ENCODE measurements around the gene CCRL2. TPM values are rescaled to one million over a fixed set of nuclear protein-coding genes. Genes with fewer than 3 reads are reported as not detected.
"Not testable (repeated sequence)": the region's sequence is repeated elsewhere in the genome, so short reads cannot be mapped to it uniquely, and the experiment has no call there.

The CCRL2 gene
- total and polyA plus RNA-seq, 4 donors: 0.93 to 3.9 (median 1.8) TPM

GRCh38 chr3:46401579-46401978 is 5.5 kb upstream of the CCRL2 start:
- H3K4me1 ChIP-seq (ENCODE audit: control insufficient read depth, insufficient read depth, low read length): peaks cover 1% of the 10 kb centered on the region
- H3K9me3 ChIP-seq (ENCODE audit: control insufficient read depth, insufficient read depth, low read length): no peaks in the 10 kb centered on the region
- no peaks in the 10 kb centered on the region for H3K27me3 ChIP-seq (ENCODE audit: control insufficient read depth, insufficient read depth, low read length)
- 100% methylated on average over 2 of the region's 2 CpGs for WGBS (ENCODE audit: insufficient coverage)
- H3K36me3 ChIP-seq (ENCODE audit: control insufficient read depth, insufficient read depth, low read length): no peaks in the 10 kb centered on the region
- DNase-seq (ENCODE audit: low read depth in 4 of 6, low spot score in 6 of 6): no peak
- H3K4me3 ChIP-seq (ENCODE audit: low read depth, low read length): no peak overlapping the region
- no peak overlapping the region for H3K27ac ChIP-seq (ENCODE audit: low read depth, low read length)

- DNase-seq (ENCODE audit: low read depth in 4 of 6, low spot score in 6 of 6); H3K27me3 ChIP-seq (ENCODE audit: control insufficient read depth, insufficient read depth, low read length); H3K36me3 ChIP-seq (ENCODE audit: control insufficient read depth, insufficient read depth, low read length); H3K9me3 ChIP-seq (ENCODE audit: control insufficient read depth, insufficient read depth, low read length); H3K4me3 ChIP-seq (ENCODE audit: low read depth, low read length); H3K27ac ChIP-seq (ENCODE audit: low read depth, low read length); H3K4me1 ChIP-seq (ENCODE audit: control insufficient read depth, insufficient read depth, low read length): not testable (repeated sequence)
- WGBS (ENCODE audit: insufficient coverage): no CpG with 5 or more reads among the region's 4 CpGs
These were observed 4.2 kb upstream of the CCRL2 start for GRCh38 chr3:46402902-46403301.

GRCh38 chr3:46405301-46406019 is 1.6 kb upstream of the CCRL2 start:
- no peaks in the 10 kb centered on the region for H3K36me3 ChIP-seq (ENCODE audit: control insufficient read depth, insufficient read depth, low read length)
- no peaks in the 10 kb centered on the region for H3K9me3 ChIP-seq (ENCODE audit: control insufficient read depth, insufficient read depth, low read length)
- WGBS (ENCODE audit: insufficient coverage): 69% methylated on average over 9 of the region's 11 CpGs
- DNase-seq (ENCODE audit: low read depth in 4 of 6, low spot score in 6 of 6): no peak
- H3K4me1 ChIP-seq (ENCODE audit: control insufficient read depth, insufficient read depth, low read length): peaks cover 8% of the 10 kb centered on the region
- peak overlapping the region; percentile 13 for H3K27ac ChIP-seq (ENCODE audit: low read depth, low read length)
- H3K27me3 ChIP-seq (ENCODE audit: control insufficient read depth, insufficient read depth, low read length): no peaks in the 10 kb centered on the region
- no peak overlapping the region for H3K4me3 ChIP-seq (ENCODE audit: low read depth, low read length)

GRCh38 chr3:46406443-46406787 is 644 bp upstream of the CCRL2 start:
- peak overlapping the region; percentile 52 for H3K27ac ChIP-seq (ENCODE audit: low read depth, low read length)
- H3K4me1 ChIP-seq (ENCODE audit: control insufficient read depth, insufficient read depth, low read length): peaks cover 8% of the 10 kb centered on the region
- DNase-seq (ENCODE audit: low read depth in 4 of 6, low spot score in 6 of 6): no peak
- H3K27me3 ChIP-seq (ENCODE audit: control insufficient read depth, insufficient read depth, low read length): no peaks in the 10 kb centered on the region
- no peak overlapping the region for H3K4me3 ChIP-seq (ENCODE audit: low read depth, low read length)
- 71% methylated on average over 4 of the region's 4 CpGs for WGBS (ENCODE audit: insufficient coverage)
- H3K36me3 ChIP-seq (ENCODE audit: control insufficient read depth, insufficient read depth, low read length): no peaks in the 10 kb centered on the region
- no peaks in the 10 kb centered on the region for H3K9me3 ChIP-seq (ENCODE audit: control insufficient read depth, insufficient read depth, low read length)

- H3K27me3 ChIP-seq (ENCODE audit: control insufficient read depth, insufficient read depth, low read length): no peaks in the 10 kb centered on the region
- no peak for DNase-seq (ENCODE audit: low read depth in 4 of 6, low spot score in 6 of 6)
- no peaks in the 10 kb centered on the region for H3K36me3 ChIP-seq (ENCODE audit: control insufficient read depth, insufficient read depth, low read length)
- no peak overlapping the region for H3K4me3 ChIP-seq (ENCODE audit: low read depth, low read length)
- H3K4me1 ChIP-seq (ENCODE audit: control insufficient read depth, insufficient read depth, low read length): peaks cover 8% of the 10 kb centered on the region
- H3K9me3 ChIP-seq (ENCODE audit: control insufficient read depth, insufficient read depth, low read length): no peaks in the 10 kb centered on the region
- 62% methylated on average over 4 of the region's 7 CpGs for WGBS (ENCODE audit: insufficient coverage)
- H3K27ac ChIP-seq (ENCODE audit: low read depth, low read length): peak overlapping the region; percentile 33
These were observed 911 bp downstream of the CCRL2 start for GRCh38 chr3:46407970-46408369.

- no peaks in the 10 kb centered on the region for H3K27me3 ChIP-seq (ENCODE audit: control insufficient read depth, insufficient read depth, low read length)
- 87% methylated on average over 6 of the region's 7 CpGs for WGBS (ENCODE audit: insufficient coverage)
- no peaks in the 10 kb centered on the region for H3K36me3 ChIP-seq (ENCODE audit: control insufficient read depth, insufficient read depth, low read length)
- DNase-seq (ENCODE audit: low read depth in 4 of 6, low spot score in 6 of 6): no peak
- peaks cover 8% of the 10 kb centered on the region for H3K4me1 ChIP-seq (ENCODE audit: control insufficient read depth, insufficient read depth, low read length)
- H3K9me3 ChIP-seq (ENCODE audit: control insufficient read depth, insufficient read depth, low read length): no peaks in the 10 kb centered on the region
- H3K27ac ChIP-seq (ENCODE audit: low read depth, low read length): no peak overlapping the region
- no peak overlapping the region for H3K4me3 ChIP-seq (ENCODE audit: low read depth, low read length)
These were observed 1.8 kb downstream of the CCRL2 start for GRCh38 chr3:46408853-46409252.

- WGBS (ENCODE audit: insufficient coverage): 68% methylated on average over 7 of the region's 9 CpGs
- Histone ChIP-seq H3K4me3 (ENCODE audit: low read depth, low read length) (no peak overlapping the region), H3K4me1 (ENCODE audit: control insufficient read depth, insufficient read depth, low read length) (peaks cover 8% of the 10 kb centered on the region), H3K9me3 (ENCODE audit: control insufficient read depth, insufficient read depth, low read length) (no peaks in the 10 kb centered on the region), H3K36me3 (ENCODE audit: control insufficient read depth, insufficient read depth, low read length) (no peaks in the 10 kb centered on the region), H3K27me3 (ENCODE audit: control insufficient read depth, insufficient read depth, low read length) (no peaks in the 10 kb centered on the region), H3K27ac (ENCODE audit: low read depth, low read length) (no peak overlapping the region)
- peak in 2 of 6 donors; percentile 15 to 27 for DNase-seq (ENCODE audit: low read depth in 4 of 6, low spot score in 6 of 6)
These were observed 2.9 kb downstream of the CCRL2 start for GRCh38 chr3:46409739-46410489.

- no CpG with 5 or more reads among the region's 2 CpGs for WGBS (ENCODE audit: insufficient coverage)
- H3K4me3 ChIP-seq (ENCODE audit: low read depth, low read length): no peak overlapping the region
- no peak overlapping the region for H3K27ac ChIP-seq (ENCODE audit: low read depth, low read length)
- no peaks in the 10 kb centered on the region for H3K36me3 ChIP-seq (ENCODE audit: control insufficient read depth, insufficient read depth, low read length)
- no peak for DNase-seq (ENCODE audit: low read depth in 4 of 6, low spot score in 6 of 6)
- H3K27me3 ChIP-seq (ENCODE audit: control insufficient read depth, insufficient read depth, low read length): no peaks in the 10 kb centered on the region
- no peaks in the 10 kb centered on the region for H3K9me3 ChIP-seq (ENCODE audit: control insufficient read depth, insufficient read depth, low read length)
- H3K4me1 ChIP-seq (ENCODE audit: control insufficient read depth, insufficient read depth, low read length): peaks cover 8% of the 10 kb centered on the region
These were observed 3.6 kb downstream of the CCRL2 start for GRCh38 chr3:46410669-46411068.

- Histone ChIP-seq H3K9me3 (ENCODE audit: control insufficient read depth, insufficient read depth, low read length) (no peaks in the 10 kb centered on the region), H3K4me3 (ENCODE audit: low read depth, low read length) (no peak overlapping the region), H3K36me3 (ENCODE audit: control insufficient read depth, insufficient read depth, low read length) (no peaks in the 10 kb centered on the region), H3K27me3 (ENCODE audit: control insufficient read depth, insufficient read depth, low read length) (no peaks in the 10 kb centered on the region), H3K27ac (ENCODE audit: low read depth, low read length) (no peak overlapping the region), H3K4me1 (ENCODE audit: control insufficient read depth, insufficient read depth, low read length) (peaks cover 8% of the 10 kb centered on the region)
- no CpG with 5 or more reads among the region's 2 CpGs for WGBS (ENCODE audit: insufficient coverage)
- DNase-seq (ENCODE audit: low read depth in 4 of 6, low spot score in 6 of 6): no peak
These were observed 4.2 kb downstream of the CCRL2 start for GRCh38 chr3:46411271-46411670.

GRCh38 chr3:46412786-46413298 is 5.8 kb downstream of the CCRL2 start:
- DNase-seq (ENCODE audit: low read depth in 4 of 6, low spot score in 6 of 6): no peak
- no peaks in the 10 kb centered on the region for H3K27me3 ChIP-seq (ENCODE audit: control insufficient read depth, insufficient read depth, low read length)
- H3K4me3 ChIP-seq (ENCODE audit: low read depth, low read length): no peak overlapping the region
- no peaks in the 10 kb centered on the region for H3K9me3 ChIP-seq (ENCODE audit: control insufficient read depth, insufficient read depth, low read length)
- WGBS (ENCODE audit: insufficient coverage): no CpG with 5 or more reads among the region's 3 CpGs
- H3K4me1 ChIP-seq (ENCODE audit: control insufficient read depth, insufficient read depth, low read length): peaks cover 3% of the 10 kb centered on the region
- no peak overlapping the region for H3K27ac ChIP-seq (ENCODE audit: low read depth, low read length)
- no peaks in the 10 kb centered on the region for H3K36me3 ChIP-seq (ENCODE audit: control insufficient read depth, insufficient read depth, low read length)
